H9 (cell line): Measurements from ENCODE around the gene PSME1. TPM values are rescaled to one million over a fixed set of nuclear protein-coding genes. Genes with fewer than 3 reads are reported as not detected.

Experiments used
- DNase-seq: peaks from one replicate; pipeline ENCODE4 v3.0.0-alpha.2; 2017
- H2AFZ ChIP-seq: one replicate; pipeline ENCODE4 v1.6.1; 2013; ENCODE audit warnings: mild to moderate bottlenecking, low read length, control low read depth, moderate library complexity
- H2AK5ac ChIP-seq: 2 replicates; pipeline ENCODE4 v1.6.1; 2013; ENCODE audit warnings: low read length, control low read depth, mixed read lengths; ENCODE audit not compliant: insufficient read length
- H2BK120ac ChIP-seq: one replicate; pipeline ENCODE4 v1.6.1; 2013; ENCODE audit warnings: low read depth, mild to moderate bottlenecking, low read length, control low read depth, inconsistent platforms; ENCODE audit not compliant: poor library complexity, severe bottlenecking
- H2BK12ac ChIP-seq: 2 replicates; pipeline ENCODE4 v1.6.1; 2013; ENCODE audit warnings: low read length, control low read depth, mixed read lengths, low read depth; ENCODE audit not compliant: insufficient read length
- H2BK15ac ChIP-seq: 2 replicates; pipeline ENCODE4 v1.6.1; 2013; ENCODE audit warnings: low read depth, low read length, control low read depth
- H2BK20ac ChIP-seq: one replicate; pipeline ENCODE4 v1.6.1; 2013; ENCODE audit warnings: low read depth, mild to moderate bottlenecking, low read length, control low read depth, inconsistent platforms; ENCODE audit not compliant: poor library complexity, severe bottlenecking
- H2BK5ac ChIP-seq: 2 replicates; pipeline ENCODE4 v1.6.1; 2013; ENCODE audit warnings: low read length, control low read depth, mixed read lengths; ENCODE audit not compliant: insufficient read length
- H3K14ac ChIP-seq: 2 replicates; pipeline ENCODE4 v1.6.1; 2013; ENCODE audit warnings: low read length, control low read depth; ENCODE audit not compliant: insufficient read depth
- H3K18ac ChIP-seq: 2 replicates; pipeline ENCODE4 v1.6.1; 2013; ENCODE audit warnings: low read depth, mild to moderate bottlenecking, mixed read lengths, low read length, control low read depth; ENCODE audit not compliant: insufficient read length
- H3K23ac ChIP-seq: 2 replicates; pipeline ENCODE4 v1.6.1; 2013; ENCODE audit warnings: low read length, control low read depth, mixed read lengths, low read depth; ENCODE audit not compliant: insufficient read length
- H3K23me2 ChIP-seq: 2 replicates; pipeline ENCODE4 v1.6.1; 2013; ENCODE audit warnings: low read depth, mild to moderate bottlenecking, mixed read lengths, low read length, control low read depth; ENCODE audit not compliant: insufficient read length, poor library complexity, severe bottlenecking
- H3K27ac ChIP-seq: 2 replicates; pipeline ENCODE4 v1.5.1; 2013; ENCODE audit warnings: low read length, control low read depth, mixed read lengths, low read depth; ENCODE audit not compliant: insufficient read length
- H3K27me3 ChIP-seq: 2 replicates; pipeline ENCODE4 v1.6.1; 2013; ENCODE audit warnings: low read length, control low read depth, inconsistent platforms; ENCODE audit not compliant: insufficient read depth
- H3K4ac ChIP-seq: 2 replicates; pipeline ENCODE4 v1.6.1; 2013; ENCODE audit warnings: low read depth, mild to moderate bottlenecking, control low read depth, inconsistent platforms, low read length, moderate library complexity
- H3K4me1 ChIP-seq: 2 replicates; pipeline ENCODE4 v1.6.1; 2013; ENCODE audit warnings: low read length, control low read depth, inconsistent platforms; ENCODE audit not compliant: insufficient read depth
- H3K4me2 ChIP-seq: 2 replicates; pipeline ENCODE4 v1.6.1; 2013; ENCODE audit warnings: low read length, control low read depth, mixed read lengths; ENCODE audit not compliant: insufficient read length, insufficient read depth
- H3K56ac ChIP-seq: 2 replicates; pipeline ENCODE4 v1.6.1; 2013; ENCODE audit warnings: low read depth, mild to moderate bottlenecking, mixed read lengths, low read length, control low read depth; ENCODE audit not compliant: insufficient read length
- H3K79me1 ChIP-seq: 2 replicates; pipeline ENCODE4 v1.6.1; 2013; ENCODE audit warnings: low read depth, mild to moderate bottlenecking, moderate library complexity, low read length, control low read depth, inconsistent platforms; ENCODE audit not compliant: insufficient read depth, poor library complexity, severe bottlenecking
- H3K79me2 ChIP-seq: 2 replicates; pipeline ENCODE4 v1.6.1; 2013; ENCODE audit warnings: low read length, control low read depth, inconsistent platforms; ENCODE audit not compliant: insufficient read depth
- H3K9ac ChIP-seq: 2 replicates; pipeline ENCODE4 v1.6.1; 2013; ENCODE audit warnings: low read length, control low read depth, mixed read lengths; ENCODE audit not compliant: insufficient read length; ENCODE audit errors: extremely low read depth
- H3K9me3 ChIP-seq: one replicate; pipeline ENCODE4 v1.6.1; 2013; ENCODE audit warnings: low read depth, low read length, inconsistent platforms; ENCODE audit not compliant: control insufficient read depth
- H3T11ph ChIP-seq: one replicate; pipeline ENCODE4 v1.6.1; 2013; ENCODE audit warnings: mild to moderate bottlenecking, low read length, control low read depth, inconsistent platforms
- H4K20me1 ChIP-seq: one replicate; pipeline ENCODE4 v1.6.1; 2013; ENCODE audit not compliant: control insufficient read depth, insufficient read length, insufficient read depth
- H4K5ac ChIP-seq: 2 replicates; pipeline ENCODE4 v1.6.1; 2013; ENCODE audit warnings: low read depth, mild to moderate bottlenecking, mixed read lengths, low read length, control low read depth; ENCODE audit not compliant: insufficient read length
- H4K8ac ChIP-seq: replicated peaks from 2 replicates; pipeline ENCODE4 v1.6.1; 2013; ENCODE audit warnings: low read length, control low read depth, mixed read lengths, low read depth; ENCODE audit not compliant: insufficient read length
- H4K91ac ChIP-seq: 2 replicates; pipeline ENCODE4 v1.6.1; 2013; ENCODE audit warnings: low read depth, mild to moderate bottlenecking, moderate library complexity, mixed read lengths, low read length, control low read depth; ENCODE audit not compliant: insufficient read length
- H3K27ac Mint-ChIP-seq, 3 experiments: 2 replicates in 2 of 3; 3 replicates in 1 of 3; pipeline ENCODE4 v1.8.0; 2020 to 2021; ENCODE audit warnings: mixed read lengths in 3 of 3, mild to moderate bottlenecking in 1 of 3, moderate library complexity in 1 of 3
- H3K27me3 Mint-ChIP-seq: 2 replicates; pipeline ENCODE4 v1.8.0; 2021; ENCODE audit warnings: low read depth, mild to moderate bottlenecking, moderate library complexity, mixed read lengths
- H3K36me3 Mint-ChIP-seq, 3 experiments: 2 replicates in 2 of 3; 3 replicates in 1 of 3; pipeline ENCODE4 v1.8.0; 2020 to 2021; ENCODE audit warnings: low read depth in 3 of 3, mixed read lengths in 3 of 3; ENCODE audit not compliant: insufficient read depth in 1 of 3
- H3K4me1 Mint-ChIP-seq, 2 experiments: 2 replicates each; pipeline ENCODE4 v1.8.0; 2020; ENCODE audit warnings: mixed read lengths in 2 of 2
- H3K4me3 Mint-ChIP-seq, 2 experiments: 2 replicates in 1 of 2; 3 replicates in 1 of 2; pipeline ENCODE4 v1.8.0; 2020 to 2021; ENCODE audit warnings: mild to moderate bottlenecking in 2 of 2, mixed read lengths in 2 of 2, moderate library complexity in 1 of 2
- H3K9me3 Mint-ChIP-seq, 2 experiments: 2 replicates in 1 of 2; 3 replicates in 1 of 2; pipeline ENCODE4 v1.8.0; 2020; ENCODE audit warnings: mild to moderate bottlenecking in 2 of 2, mixed read lengths in 2 of 2, moderate library complexity in 1 of 2
- WGBS: extraction: QIAGEN DNeasy Blood & Tissue Kit; methylation state at CpG from one replicate; pipeline ENCODE4 v1.1.7; 2013; ENCODE audit warnings: missing lambda C conversion rate, low lambda C conversion rate, mixed read lengths; ENCODE audit not compliant: insufficient read length; ENCODE audit errors: extremely low coverage; 5-methylcytosine and 5-hydroxymethylcytosine counted together
- total RNA-seq: library from RNA; stranded (reverse); gene quantifications from 2 replicates; pipeline ENCODE4 v1.2.1, GENCODE V29; 2021
- TF ChIP-seq, protein P1 (sequence below): fragments of 200-600 bp; sonication (generic); conservative IDR thresholded peaks from 3 replicates; pipeline ENCODE4 v1.8.0; 2021; ENCODE audit warnings: antibody characterized with exemption, mild to moderate bottlenecking

Gene PSME1
- total RNA-seq, 1 experiment from 2014 or later = 109 TPM

DNA sequence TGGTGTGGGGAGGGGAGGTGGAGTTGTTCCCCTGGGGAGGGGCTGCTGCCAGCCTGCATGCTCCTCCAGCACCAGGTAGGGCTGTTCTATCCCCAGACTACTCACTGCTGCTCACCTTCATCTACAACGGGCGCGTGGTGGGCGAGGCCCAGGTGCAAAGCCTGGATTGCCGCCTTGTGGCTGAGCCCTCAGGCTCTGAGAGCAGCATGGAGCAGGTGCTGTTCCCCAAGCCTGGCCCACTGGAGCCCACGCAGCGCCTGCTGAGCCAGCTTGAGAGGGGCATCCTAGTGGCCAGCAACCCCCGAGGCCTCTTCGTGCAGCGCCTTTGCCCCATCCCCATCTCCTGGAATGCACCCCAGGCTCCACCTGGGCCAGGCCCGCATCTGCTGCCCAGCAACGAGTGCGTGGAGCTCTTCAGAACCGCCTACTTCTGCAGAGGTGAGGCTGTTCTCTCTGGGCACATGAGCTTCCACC lies 28.6 kb downstream of the PSME1 start:
- 0 out of 7 replicates have a peak overlapping the region, but pooled peaks of 1 of the 3 experiments have one; percentile 28 for H3K27ac Mint-ChIP-seq
- no peak overlapping the region for H2BK12ac ChIP-seq
- no peaks in the 10 kb centered on the region for H3K27me3 ChIP-seq
- H2BK5ac ChIP-seq = no peak overlapping the region
- no peak overlapping the region for H3K27ac ChIP-seq
- no peak overlapping the region for H3K4ac ChIP-seq
- no peak overlapping the region for H3K18ac ChIP-seq
- H2BK120ac ChIP-seq = no peak overlapping the region
- no peaks in the 10 kb centered on the region for H4K20me1 ChIP-seq
- no peak for DNase-seq
- H3K9ac ChIP-seq = no peak overlapping the region
- H3K36me3 Mint-ChIP-seq = peaks cover 8 to 51% (median 35%) of the 10 kb centered on the region in 3 experiments
- WGBS = no CpG with 5 or more reads among the region's 14 CpGs
- no peaks in the 10 kb centered on the region for H3K4me1 ChIP-seq
- H3K9me3 ChIP-seq = no peaks in the 10 kb centered on the region
- H3K79me2 ChIP-seq = no peaks in the 10 kb centered on the region
- H2BK15ac ChIP-seq = no peak overlapping the region
- TF ChIP-seq, protein P1, sequence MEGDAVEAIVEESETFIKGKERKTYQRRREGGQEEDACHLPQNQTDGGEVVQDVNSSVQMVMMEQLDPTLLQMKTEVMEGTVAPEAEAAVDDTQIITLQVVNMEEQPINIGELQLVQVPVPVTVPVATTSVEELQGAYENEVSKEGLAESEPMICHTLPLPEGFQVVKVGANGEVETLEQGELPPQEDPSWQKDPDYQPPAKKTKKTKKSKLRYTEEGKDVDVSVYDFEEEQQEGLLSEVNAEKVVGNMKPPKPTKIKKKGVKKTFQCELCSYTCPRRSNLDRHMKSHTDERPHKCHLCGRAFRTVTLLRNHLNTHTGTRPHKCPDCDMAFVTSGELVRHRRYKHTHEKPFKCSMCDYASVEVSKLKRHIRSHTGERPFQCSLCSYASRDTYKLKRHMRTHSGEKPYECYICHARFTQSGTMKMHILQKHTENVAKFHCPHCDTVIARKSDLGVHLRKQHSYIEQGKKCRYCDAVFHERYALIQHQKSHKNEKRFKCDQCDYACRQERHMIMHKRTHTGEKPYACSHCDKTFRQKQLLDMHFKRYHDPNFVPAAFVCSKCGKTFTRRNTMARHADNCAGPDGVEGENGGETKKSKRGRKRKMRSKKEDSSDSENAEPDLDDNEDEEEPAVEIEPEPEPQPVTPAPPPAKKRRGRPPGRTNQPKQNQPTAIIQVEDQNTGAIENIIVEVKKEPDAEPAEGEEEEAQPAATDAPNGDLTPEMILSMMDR = no peak
- no peak overlapping the region for H3K4me2 ChIP-seq
- no peaks in the 10 kb centered on the region; the same call in 1 of the 2 replicates for H3K27me3 Mint-ChIP-seq
- H3K79me1 ChIP-seq = no peaks in the 10 kb centered on the region
- H2AFZ ChIP-seq = no peak overlapping the region
- H3K23me2 ChIP-seq = no peaks in the 10 kb centered on the region
- H2AK5ac ChIP-seq = no peak overlapping the region
- no peak overlapping the region for H2BK20ac ChIP-seq
- H3K23ac ChIP-seq = no peak overlapping the region
- no peak overlapping the region for H4K8ac ChIP-seq
- H3K14ac ChIP-seq = no peak overlapping the region
- no peak overlapping the region for H4K5ac ChIP-seq
- H3T11ph ChIP-seq = no peak overlapping the region
- no peaks in the 10 kb centered on the region for H3K9me3 Mint-ChIP-seq
- H3K56ac ChIP-seq = no peak overlapping the region
- H3K4me1 Mint-ChIP-seq = peaks cover 11 to 13% of the 10 kb centered on the region in 2 experiments
- H4K91ac ChIP-seq = no peak overlapping the region
- H3K4me3 Mint-ChIP-seq = no peak overlapping the region
